Heart left ventricle (tissue), 13 donors: Measurements from ENCODE around the gene VWDE.

Experiments used
- POLR2A ChIP-seq, 2 donors: fragments of 450-650 bp; IDR thresholded peaks; one replicate each; pipeline ENCODE4 v1.6.1; 2017; ENCODE audit warnings: antibody characterized with exemption in 2 of 2, mild to moderate bottlenecking in 2 of 2, moderate library complexity in 2 of 2
- TF ChIP-seq, protein P1 (sequence below), 12 donors: fragments of 200-600 bp; sonication (generic) in 4 of 12; IDR thresholded peaks; one replicate each; pipeline versions ENCODE4 v1.5.0 to v1.8.0; 2018 to 2022; ENCODE audit warnings: antibody characterized with exemption in 12 of 12, mild to moderate bottlenecking in 5 of 12
- donor health status: ischemic (EF 13 %, LVEDD 7.1; RV severe dilation, severe dysfunction).
- donor health status: DM: no; HTN: yes; CAD: no.
- donor health status: DM: no; HTN: no; CAD: no.
- donor health status: ischemic (EF 25% LVEDD 6.9; RV normal size, moderate dysfunction).
- donor health status: ischemic (EF 25% LVEDD 5.7; RV mildly dilated, moderate dysfunction).
- donor health status: ischemic (EF 35%, LVEDD 5.7; RV mildly dilated, moderate dysfunction).
- donor health status: nonischemic (EF 11% LVEDD 7.7; RV severe dilation, severe dysfunction).
- donor health status: DM: yes; HTN: yes; CAD: no.
- donor health status: PGD.
- donor health status: ischemic (EF 29% LVEDD 5.4; RV normal size, mild dysfunction).
- donor health status: nonischemic (EF 23%, LVEDD 6.1; RV moderate dilation, normal function).

DNA sequence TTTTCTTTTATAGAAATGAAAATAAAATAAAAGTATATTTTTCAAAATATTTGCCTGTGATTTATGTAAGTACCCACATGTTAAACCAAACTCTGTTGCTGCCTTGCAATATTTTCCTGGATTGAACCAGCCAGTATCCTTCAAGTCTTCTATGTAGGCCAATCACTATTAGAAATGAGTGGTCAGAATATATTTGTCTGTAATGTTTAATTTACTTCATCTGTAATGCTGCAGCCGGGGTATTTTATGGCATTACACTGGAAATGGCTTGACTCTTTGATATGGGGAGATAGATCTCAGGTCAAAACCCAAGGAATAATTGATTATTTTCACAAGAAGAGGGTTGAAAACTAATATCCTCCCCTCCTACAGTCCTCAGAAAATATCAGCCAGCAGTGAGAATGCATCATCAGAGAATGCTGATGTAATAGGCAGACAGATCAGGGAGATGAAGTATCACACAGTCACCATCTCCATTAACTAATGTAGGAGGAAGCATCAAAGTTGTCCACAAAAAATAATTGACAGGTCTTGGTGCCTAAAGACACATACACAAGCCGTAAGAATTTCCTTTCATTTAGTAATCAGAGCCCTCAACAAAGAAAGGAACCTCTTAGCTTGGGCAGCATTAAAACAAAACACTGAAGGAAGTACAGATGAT lies 82.5 kb downstream of the VWDE start:
- TF ChIP-seq, protein P1, sequence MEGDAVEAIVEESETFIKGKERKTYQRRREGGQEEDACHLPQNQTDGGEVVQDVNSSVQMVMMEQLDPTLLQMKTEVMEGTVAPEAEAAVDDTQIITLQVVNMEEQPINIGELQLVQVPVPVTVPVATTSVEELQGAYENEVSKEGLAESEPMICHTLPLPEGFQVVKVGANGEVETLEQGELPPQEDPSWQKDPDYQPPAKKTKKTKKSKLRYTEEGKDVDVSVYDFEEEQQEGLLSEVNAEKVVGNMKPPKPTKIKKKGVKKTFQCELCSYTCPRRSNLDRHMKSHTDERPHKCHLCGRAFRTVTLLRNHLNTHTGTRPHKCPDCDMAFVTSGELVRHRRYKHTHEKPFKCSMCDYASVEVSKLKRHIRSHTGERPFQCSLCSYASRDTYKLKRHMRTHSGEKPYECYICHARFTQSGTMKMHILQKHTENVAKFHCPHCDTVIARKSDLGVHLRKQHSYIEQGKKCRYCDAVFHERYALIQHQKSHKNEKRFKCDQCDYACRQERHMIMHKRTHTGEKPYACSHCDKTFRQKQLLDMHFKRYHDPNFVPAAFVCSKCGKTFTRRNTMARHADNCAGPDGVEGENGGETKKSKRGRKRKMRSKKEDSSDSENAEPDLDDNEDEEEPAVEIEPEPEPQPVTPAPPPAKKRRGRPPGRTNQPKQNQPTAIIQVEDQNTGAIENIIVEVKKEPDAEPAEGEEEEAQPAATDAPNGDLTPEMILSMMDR (IDR thresholded peaks at IDR 0.05) = no peak
- TF ChIP-seq POLR2A (IDR thresholded peaks at IDR 0.05) = no peak
